Sigmoid colon (tissue), 4 donors: ENCODE measurements around the gene AKR1E2.

Experiments
- CTCF ChIP-seq, 4 experiments: fragments of 450-650 bp in 3 of 4; fragments of 200-600 bp in 1 of 4; IDR thresholded peaks; one replicate each; pipeline ENCODE4 v1.5.1; 2016 to 2019; ENCODE audit warnings: antibody characterized with exemption in 4 of 4, mild to moderate bottlenecking in 3 of 4, moderate library complexity in 2 of 4
- EP300 ChIP-seq, 4 donors: sonication (generic); formaldehyde crosslinking; IDR thresholded peaks; one replicate each; pipeline ENCODE4 v1.6.1; 2017; ENCODE audit warnings: antibody characterized with exemption in 4 of 4
- POLR2A ChIP-seq, 2 donors: fragments of 450-650 bp; IDR thresholded peaks; one replicate each; pipeline ENCODE4 v1.6.1; 2016; ENCODE audit warnings: antibody characterized with exemption in 2 of 2, mild to moderate bottlenecking in 2 of 2, moderate library complexity in 2 of 2
- POLR2AphosphoS5 ChIP-seq, 4 donors: sonication (generic); formaldehyde crosslinking; IDR thresholded peaks; one replicate each; pipeline ENCODE4 v1.6.1; 2017; ENCODE audit warnings: antibody characterized with exemption in 4 of 4

GRCh38 chr10:4820804-4821401 is 5.1 kb upstream of the AKR1E2 start:
- TF ChIP-seq CTCF (IDR thresholded peaks at IDR 0.05) (no peak), POLR2AphosphoS5 (IDR thresholded peaks at IDR 0.05) (peak in 1 of 4 donors; percentile 55), EP300 (IDR thresholded peaks at IDR 0.05) (peak in 2 of 4 donors; percentile 3 to 18), POLR2A (IDR thresholded peaks at IDR 0.05) (no peak)
